SU-DHL-6 (cell line): ENCODE measurements around the gene THSD7B.

Experiments used
- H2AFZ ChIP-seq: fragments of 200-600 bp; sonication (generic); 2 replicates; pipeline ENCODE4 v1.6.1; 2014; ENCODE audit warnings: low read depth, mild to moderate bottlenecking, moderate library complexity, mixed read lengths, antibody characterized with exemption, low read length; ENCODE audit not compliant: severe bottlenecking
- H3F3A ChIP-seq: fragments of 200-600 bp; shearing (Covaris generic); 2 replicates; pipeline ENCODE4 v1.6.0; 2016; ENCODE audit warnings: antibody characterized with exemption, mild to moderate bottlenecking; ENCODE audit not compliant: insufficient read depth
- H3K27ac ChIP-seq: fragments of 200-600 bp; sonication (generic); 2 replicates; pipeline ENCODE4 v1.5.1; 2016; ENCODE audit warnings: low read depth, mild to moderate bottlenecking, low read length, moderate library complexity, mixed read lengths
- H3K27me3 ChIP-seq: fragments of 200-600 bp; sonication (generic), shearing (Covaris generic); 2 replicates; pipeline ENCODE4 v1.6.0; 2014; ENCODE audit warnings: mild to moderate bottlenecking, low read length
- H3K36me3 ChIP-seq: fragments of 200-600 bp; sonication (generic); 2 replicates; pipeline ENCODE4 v1.6.1; 2014; ENCODE audit warnings: mild to moderate bottlenecking, low read length, mixed read lengths
- H3K4me2 ChIP-seq: fragments of 300-600, 200-600 bp; shearing (Covaris generic), sonication (generic); 2 replicates; pipeline ENCODE4 v1.6.0; 2014; ENCODE audit warnings: low read length, low read depth, mild to moderate bottlenecking; ENCODE audit not compliant: poor library complexity, severe bottlenecking
- H3K4me3 ChIP-seq: fragments of 200-600 bp; sonication (generic); 2 replicates; pipeline ENCODE4 v1.5.1; 2014; ENCODE audit warnings: antibody characterized with exemption, low read length, mild to moderate bottlenecking, mixed read lengths; ENCODE audit not compliant: insufficient read depth, poor library complexity, severe bottlenecking
- H3K79me2 ChIP-seq: fragments of 200-600 bp; sonication (generic); 2 replicates; pipeline ENCODE4 v1.6.1; 2014; ENCODE audit warnings: mild to moderate bottlenecking, low read length, moderate library complexity; ENCODE audit not compliant: insufficient read depth
- H3K9ac ChIP-seq: fragments of 200-600 bp; sonication (generic); 2 replicates; pipeline ENCODE4 v1.7.0; 2014; ENCODE audit warnings: mild to moderate bottlenecking, low read length
- H3K9me2 ChIP-seq: fragments of 200-600 bp; sonication (generic); replicated peaks from 2 replicates; pipeline ENCODE4 v1.6.1; 2014; ENCODE audit warnings: low read length; ENCODE audit not compliant: insufficient read depth
- H3K9me3 ChIP-seq: fragments of 200-600 bp; sonication (generic); 2 replicates; pipeline ENCODE4 v1.6.1; 2014; ENCODE audit warnings: low read length, mixed read lengths; ENCODE audit not compliant: insufficient read depth
- H4K20me1 ChIP-seq: fragments of 200-600 bp; sonication (generic); 2 replicates; pipeline ENCODE4 v1.6.1; 2014; ENCODE audit warnings: low read depth, mild to moderate bottlenecking, antibody characterized with exemption, low read length, moderate library complexity, mixed read lengths
- CTCF ChIP-seq: fragments of 200-600 bp; sonication (generic); IDR thresholded peaks from one replicate; pipeline ENCODE4 v1.5.1; 2017; ENCODE audit warnings: antibody characterized with exemption, mild to moderate bottlenecking, low read length, moderate library complexity; ENCODE audit not compliant: insufficient read depth, poor library complexity, severe bottlenecking
- EZH2phosphoT487 ChIP-seq: fragments of 200-600 bp; sonication (generic), shearing (Covaris generic); conservative IDR thresholded peaks from 2 replicates; pipeline ENCODE4 v1.6.1; 2018; ENCODE audit warnings: mild to moderate bottlenecking, antibody characterized with exemption, low read length, moderate library complexity, mixed read lengths

THSD7B gene

DNA sequence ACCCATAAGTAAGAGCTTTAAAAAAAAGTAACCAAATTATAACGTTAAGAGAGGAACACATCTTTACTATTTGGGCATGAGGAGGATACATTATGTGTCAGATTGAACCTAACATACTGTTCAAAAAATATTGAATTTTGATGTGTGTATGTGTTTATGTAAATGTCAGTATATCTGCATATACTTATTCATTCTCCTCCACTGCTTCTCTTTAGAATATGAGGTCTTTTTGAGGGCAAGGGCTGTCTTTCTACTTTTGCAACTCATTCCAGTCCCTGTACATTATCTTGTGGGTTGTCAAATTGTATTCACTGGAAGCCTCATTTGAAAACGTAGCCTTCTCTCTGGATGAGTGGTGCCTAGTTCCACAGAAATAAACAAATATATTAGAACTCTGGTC lies 689.5 kb downstream of the THSD7B start:
- H3K36me3 ChIP-seq: no peaks in the 10 kb centered on the region
- H2AFZ ChIP-seq: no peak overlapping the region
- no peak overlapping the region for H3K9ac ChIP-seq
- no peak overlapping the region for H3K4me3 ChIP-seq
- H3K79me2 ChIP-seq: no peaks in the 10 kb centered on the region
- no peak overlapping the region for H3K4me2 ChIP-seq
- no peaks in the 10 kb centered on the region for H3K9me2 ChIP-seq
- no peaks in the 10 kb centered on the region for H3K27me3 ChIP-seq
- no peaks in the 10 kb centered on the region; the same call in 1 of the 2 replicates for H4K20me1 ChIP-seq
- TF ChIP-seq CTCF (no peak), EZH2phosphoT487 (no peak)
- no peaks in the 10 kb centered on the region for H3F3A ChIP-seq
- H3K9me3 ChIP-seq: no peaks in the 10 kb centered on the region
- no peak overlapping the region for H3K27ac ChIP-seq

- Histone ChIP-seq H3K79me2 (no peaks in the 10 kb centered on the region), H3K9ac (no peak overlapping the region), H3F3A (no peaks in the 10 kb centered on the region), H3K4me3 (no peak overlapping the region), H3K9me2 (no peaks in the 10 kb centered on the region), H3K9me3 (no peaks in the 10 kb centered on the region), H2AFZ (no peak overlapping the region), H3K4me2 (no peak overlapping the region), H3K27ac (no peak overlapping the region), H4K20me1 (no peaks in the 10 kb centered on the region), H3K27me3 (no peaks in the 10 kb centered on the region), H3K36me3 (no peaks in the 10 kb centered on the region)
- TF ChIP-seq CTCF: peak; percentile 16
- TF ChIP-seq EZH2phosphoT487: no peak
Measured at GRCh38 chr2:137467246-137467862, 702.0 kb downstream of the THSD7B start.

GRCh38 chr2:137493261-137493660 lies 727.9 kb downstream of the THSD7B start:
- TF ChIP-seq CTCF (no peak), EZH2phosphoT487 (no peak)

More at GRCh38 chr2:137493261-137493660, 727.9 kb downstream of the THSD7B start:
- H3K9me3 ChIP-seq: no peaks in the 10 kb centered on the region
- no peaks in the 10 kb centered on the region for H4K20me1 ChIP-seq
- H3K4me2 ChIP-seq: no peak overlapping the region
- H3K9ac ChIP-seq: no peak overlapping the region
- H3K9me2 ChIP-seq: no peaks in the 10 kb centered on the region
- no peaks in the 10 kb centered on the region for H3K79me2 ChIP-seq
- no peaks in the 10 kb centered on the region for H3K27me3 ChIP-seq
- H3K4me3 ChIP-seq: no peak overlapping the region
- no peaks in the 10 kb centered on the region for H3F3A ChIP-seq
- no peaks in the 10 kb centered on the region for H3K36me3 ChIP-seq
- no peak overlapping the region for H2AFZ ChIP-seq
- H3K27ac ChIP-seq: no peak overlapping the region
